Heart left ventricle (tissue), 13 donors: ENCODE data around the gene TGM2.

Source experiments
- CTCF ChIP-seq, 12 donors: fragments of 200-600 bp; sonication (generic) in 4 of 12; IDR thresholded peaks; one replicate each; pipeline versions ENCODE4 v1.5.0 to v1.8.0; 2018 to 2022; ENCODE audit warnings: antibody characterized with exemption in 12 of 12, mild to moderate bottlenecking in 5 of 12
- POLR2A ChIP-seq, 2 donors: fragments of 450-650 bp; IDR thresholded peaks; one replicate each; pipeline ENCODE4 v1.6.1; 2017; ENCODE audit warnings: antibody characterized with exemption in 2 of 2, mild to moderate bottlenecking in 2 of 2, moderate library complexity in 2 of 2
- donor health status: ischemic (EF 13 %, LVEDD 7.1; RV severe dilation, severe dysfunction).
- donor health status: DM: no; HTN: yes; CAD: no.
- donor health status: DM: no; HTN: no; CAD: no.
- donor health status: ischemic (EF 25% LVEDD 6.9; RV normal size, moderate dysfunction).
- donor health status: ischemic (EF 25% LVEDD 5.7; RV mildly dilated, moderate dysfunction).
- donor health status: ischemic (EF 35%, LVEDD 5.7; RV mildly dilated, moderate dysfunction).
- donor health status: nonischemic (EF 11% LVEDD 7.7; RV severe dilation, severe dysfunction).
- donor health status: DM: yes; HTN: yes; CAD: no.
- donor health status: PGD.
- donor health status: ischemic (EF 29% LVEDD 5.4; RV normal size, mild dysfunction).
- donor health status: nonischemic (EF 23%, LVEDD 6.1; RV moderate dilation, normal function).

GRCh38 chr20:38112261-38112929, 52.7 kb downstream of the TGM2 start:
- TF ChIP-seq POLR2A (IDR thresholded peaks at IDR 0.05) (no peak), CTCF (IDR thresholded peaks at IDR 0.05) (no peak)
